Measurements from ENCODE around the gene KCNC4. TPM values are rescaled to one million over a fixed set of nuclear protein-coding genes. Genes with fewer than 3 reads are reported as not detected.

Gene KCNC4
- total and polyA plus RNA-seq, 8 donors = 1.1 to 16.5 (median 3.0) TPM

- WGBS, 5 donors = 60 to 79% (median 78%) methylated on average over 12 to 13 of the region's 13 CpGs
- intact Hi-C loops (cut with DNase I; ENCODE audit: low total_unique reads) = no loop called here
- no peak for TF ChIP-seq POLR2AphosphoS5 (IDR thresholded peaks at IDR 0.05)
- no peak for TF ChIP-seq POLR2A (IDR thresholded peaks at IDR 0.05)
- no peak for TF ChIP-seq CTCF (IDR thresholded peaks at IDR 0.05)
- no peak for TF ChIP-seq EP300 (IDR thresholded peaks at IDR 0.05)
Measured at GRCh38 chr1:110237386-110238152, 27.5 kb downstream of the KCNC4 start.

GRCh38 chr1:110239441-110240430 lies 29.6 kb downstream of the KCNC4 start:
- Histone ChIP-seq H3K4me3 (no peak overlapping the region), H3K27ac (peak overlapping the region in 2 of 5 donors; percentile 1 to 10), H3K27me3 (no peaks in the 10 kb centered on the region), H3K9me3 (no peaks in the 10 kb centered on the region), H3K4me1 (peaks cover 25 to 54% (median 35%) of the 10 kb centered on the region in 4 donors), H3K36me3 (no peaks in the 10 kb centered on the region)
- TF ChIP-seq POLR2AphosphoS5 (IDR thresholded peaks at IDR 0.05) (no peak), EP300 (IDR thresholded peaks at IDR 0.05) (no peak), POLR2A (IDR thresholded peaks at IDR 0.05) (no peak), CTCF (IDR thresholded peaks at IDR 0.05) (no peak)
- intact Hi-C loops (cut with DNase I; ENCODE audit: low total_unique reads) = no loop called here
- 69 to 73% (median 70%) methylated on average over 11 of the region's 11 CpGs for WGBS, 5 donors
- peak in 1 of 2 donors; percentile 32 for DNase-seq

More at GRCh38 chr1:110237386-110238152, 27.5 kb downstream of the KCNC4 start:
- Histone ChIP-seq H3K27me3 (no peaks in the 10 kb centered on the region), H3K27ac (peak overlapping the region in 1 of 5 donors; percentile 54), H3K36me3 (peaks cover 0 to 16% (median 10%) of the 10 kb centered on the region in 4 donors), H3K4me1 (peaks cover 27 to 44% (median 32%) of the 10 kb centered on the region in 4 donors), H3K9me3 (peaks cover 0 to 5% (median 4%) of the 10 kb centered on the region in 4 donors), H3K4me3 (no peak overlapping the region)
- DNase-seq = no peak

- H3K27ac ChIP-seq = peak overlapping the region in 2 of 5 donors; percentile 1 to 10
- WGBS, 5 donors = 54 to 70% (median 62%) methylated on average over 9 to 13 of the region's 13 CpGs
Measured at GRCh38 chr1:110240476-110241210, 30.5 kb downstream of the KCNC4 start.

More at GRCh38 chr1:110240476-110241210, 30.5 kb downstream of the KCNC4 start:
- H3K27me3 ChIP-seq = no peaks in the 10 kb centered on the region
- H3K4me3 ChIP-seq = no peak overlapping the region
- no peaks in the 10 kb centered on the region for H3K36me3 ChIP-seq
- TF ChIP-seq POLR2A (IDR thresholded peaks at IDR 0.05) (no peak), CTCF (IDR thresholded peaks at IDR 0.05) (no peak), EP300 (IDR thresholded peaks at IDR 0.05) (no peak), POLR2AphosphoS5 (IDR thresholded peaks at IDR 0.05) (no peak)
- intact Hi-C loops (cut with DNase I; ENCODE audit: low total_unique reads) = no loop called here
- no peaks in the 10 kb centered on the region for H3K9me3 ChIP-seq
- H3K4me1 ChIP-seq = peaks cover 16 to 45% (median 26%) of the 10 kb centered on the region in 4 donors
- DNase-seq = peak; percentile 52 to 58

Measured in stomach (tissue), 9 donors.